Measurements from ENCODE around the gene MAN2B1. TPM values are rescaled to one million over a fixed set of nuclear protein-coding genes. Genes with fewer than 3 reads are reported as not detected.

MAN2B1 gene
- total RNA-seq, 1 donor from 2014 or later, result 49.1 TPM

- no peak overlapping the region for H3K27ac ChIP-seq
- no peaks in the 10 kb centered on the region for H3K9me3 ChIP-seq
- H3K27me3 ChIP-seq, result no peaks in the 10 kb centered on the region
- TF ChIP-seq CTCF (IDR thresholded peaks at IDR 0.05), result no peak
- TF ChIP-seq POLR2AphosphoS5 (IDR thresholded peaks at IDR 0.05; ENCODE audit: insufficient read depth in 1 of 2, low read depth in 1 of 2), result no peak
- no peak for TF ChIP-seq POLR2A (IDR thresholded peaks at IDR 0.05)
- no peaks in the 10 kb centered on the region for H3K4me1 ChIP-seq
- no peaks in the 10 kb centered on the region for H3K36me3 ChIP-seq
- DNase-seq (ENCODE audit: extremely low spot score in 2 of 2), result no peak
- H3K4me3 ChIP-seq, result no peak overlapping the region
- intact Hi-C loops (cut with DNase I), result no loop called here
Observed at GRCh38 chr19:12689012-12689411, 22.5 kb upstream of the MAN2B1 start.

- DNase-seq (ENCODE audit: extremely low spot score in 2 of 2), result no peak
- Histone ChIP-seq H3K27me3 (no peaks in the 10 kb centered on the region), H3K36me3 (no peaks in the 10 kb centered on the region), H3K4me3 (no peak within 1 kb of the TSS), H3K27ac (no peak within 1 kb of the TSS), H3K4me1 (no peaks in the 10 kb centered on the region), H3K9me3 (no peaks in the 10 kb centered on the region)
- no peak for TF ChIP-seq POLR2AphosphoS5 (IDR thresholded peaks at IDR 0.05; ENCODE audit: insufficient read depth in 1 of 2, low read depth in 1 of 2)
- TF ChIP-seq POLR2A (IDR thresholded peaks at IDR 0.05), result no peak
- no peak for TF ChIP-seq CTCF (IDR thresholded peaks at IDR 0.05)
- intact Hi-C loops (cut with DNase I), result no loop called here
Observed at GRCh38 chr19:12687496-12688196, 21.1 kb upstream of the MAN2B1 start, which contains the start of gene GNG14. TSS of gene GNG14 (plus strand) at chr19:12687998. CDS start at chr19:12688049, 51 bp downstream.

- H3K27me3 ChIP-seq, result no peaks in the 10 kb centered on the region
- H3K4me1 ChIP-seq, result peaks cover 2% of the 10 kb centered on the region
- TF ChIP-seq POLR2AphosphoS5 (IDR thresholded peaks at IDR 0.05; ENCODE audit: insufficient read depth in 1 of 2, low read depth in 1 of 2) (no peak), CTCF (IDR thresholded peaks at IDR 0.05) (no peak)
- H3K9me3 ChIP-seq, result no peaks in the 10 kb centered on the region
- intact Hi-C loops (cut with DNase I), result no loop called here
- no peak overlapping the region for H3K27ac ChIP-seq
- no peaks in the 10 kb centered on the region for H3K36me3 ChIP-seq
- DNase-seq (ENCODE audit: extremely low spot score in 2 of 2), result no peak
- no peak overlapping the region for H3K4me3 ChIP-seq
Observed at GRCh38 chr19:12685831-12686230, 19.3 kb upstream of the MAN2B1 start.

- intact Hi-C loops (cut with DNase I), result loop anchor here (1.0 kb wide), 1 partner anchor 12 kb away; a partner anchor contains a TSS
- H3K9me3 ChIP-seq, result no peaks in the 10 kb centered on the region
Observed at GRCh38 chr19:12681074-12681987, 14.8 kb upstream of the MAN2B1 start, which contains the start of gene DHPS. TSS of gene DHPS (minus strand) at chr19:12681880. CDS start at chr19:12681766, 114 bp downstream.

More at GRCh38 chr19:12681074-12681987, 14.8 kb upstream of the MAN2B1 start, which contains the start of gene DHPS:
- H3K27ac ChIP-seq, result peak within 1 kb of the TSS; percentile 90
- H3K4me1 ChIP-seq, result peaks cover 20% of the 10 kb centered on the region
- H3K4me3 ChIP-seq, result peak within 1 kb of the TSS; percentile 78 to 96
- TF ChIP-seq POLR2AphosphoS5 (IDR thresholded peaks at IDR 0.05; ENCODE audit: insufficient read depth in 1 of 2, low read depth in 1 of 2), result peak; percentile 85 to 98
- TF ChIP-seq CTCF (IDR thresholded peaks at IDR 0.05), result no peak
- peak in 1 of 2 donors; percentile 10 for TF ChIP-seq POLR2A (IDR thresholded peaks at IDR 0.05)
- H3K27me3 ChIP-seq, result no peaks in the 10 kb centered on the region
- DNase-seq (ENCODE audit: extremely low spot score in 2 of 2), result peak in 1 of 2 donors; percentile 94
- H3K36me3 ChIP-seq, result peaks cover 0 to 36% of the 10 kb centered on the region in 2 donors
